Spleen (tissue), 11 donors: ENCODE results near the gene PAPOLA. TPM values are rescaled to one million over a fixed set of nuclear protein-coding genes. Genes with fewer than 3 reads are reported as not detected.

Experiments used
- DNase-seq: peaks from one replicate; pipeline ENCODE4 v3.0.0-alpha.2; 2020
- H3K27ac ChIP-seq, 8 donors: fragments of 200-600 bp; sonication (generic) in 7 of 8; 1 replicate in 4 of 8; 2 replicates in 4 of 8; pipeline versions ENCODE4 v1.5.0 to v1.8.0; 2016 to 2021; ENCODE audit warnings: inconsistent platforms in 4 of 8, mild to moderate bottlenecking in 4 of 8, moderate library complexity in 1 of 8
- H3K27me3 ChIP-seq, 7 donors: fragments of 200-600 bp; sonication (generic) in 6 of 7; replicated peaks in 1 of 7; 1 replicate in 4 of 7; 2 replicates in 3 of 7; pipeline versions ENCODE4 v1.5.0 to v1.8.0; 2016 to 2021; ENCODE audit warnings: inconsistent platforms in 3 of 7, mild to moderate bottlenecking in 1 of 7
- H3K36me3 ChIP-seq, 6 donors: fragments of 200-600 bp; sonication (generic) in 5 of 6; 1 replicate in 4 of 6; 2 replicates in 2 of 6; pipeline versions ENCODE4 v1.5.0 to v1.8.0; 2016 to 2021; ENCODE audit warnings: inconsistent platforms in 2 of 6
- H3K4me1 ChIP-seq, 6 donors: fragments of 200-600 bp; sonication (generic) in 5 of 6; 1 replicate in 3 of 6; 2 replicates in 3 of 6; pipeline versions ENCODE4 v1.5.0 to v1.8.0; 2016 to 2021; ENCODE audit warnings: inconsistent platforms in 3 of 6
- H3K4me3 ChIP-seq, 8 donors: fragments of 200-600 bp; sonication (generic) in 7 of 8; 1 replicate in 4 of 8; 2 replicates in 4 of 8; pipeline versions ENCODE4 v1.5.0 to v1.8.0; 2016 to 2021; ENCODE audit warnings: inconsistent platforms in 4 of 8, mild to moderate bottlenecking in 4 of 8, moderate library complexity in 2 of 8
- H3K9me3 ChIP-seq, 8 donors: fragments of 200-600 bp; sonication (generic) in 7 of 8; 1 replicate in 4 of 8; 2 replicates in 4 of 8; pipeline versions ENCODE4 v1.5.0 to v1.8.0; 2016 to 2021; ENCODE audit warnings: inconsistent platforms in 4 of 8
- POLR2A ChIP-seq, 3 donors: fragments of 450-650 bp; IDR thresholded peaks; one replicate each; pipeline ENCODE4 v1.5.1; 2017; ENCODE audit warnings: antibody characterized with exemption in 3 of 3, mild to moderate bottlenecking in 1 of 3
- POLR2AphosphoS5 ChIP-seq, 3 donors: sonication (generic); formaldehyde crosslinking; IDR thresholded peaks; one replicate each; pipeline ENCODE4 v1.5.1; 2017; ENCODE audit warnings: antibody characterized with exemption in 3 of 3
- WGBS, 5 donors: extraction: QIAGEN DNeasy Blood & Tissue Kit in 3 of 5; methylation state at CpG; one replicate each; pipeline versions ENCODE4 v1.1.5 to v1.1.7; 2013 to 2018; 5-methylcytosine and 5-hydroxymethylcytosine counted together
- intact Hi-C: fragments of 100-400 bp; cut with DNase I; formaldehyde crosslinking; loops from one replicate; pipeline ENCODE4 v1.15.0; 2023; ENCODE audit warnings: low total_unique reads
- polyA plus RNA-seq, 3 donors: library from polyadenylated mRNA; stranded (reverse); fragments of 200-250 nt; gene quantifications; one replicate each; pipeline ENCODE4 v1.2.1, GENCODE V29; 2013
- total RNA-seq, 7 donors: library from RNA; depleted of rRNA in 3 of 7; stranded (reverse); fragments of >200 nt in 3 of 7; fragmentation: NEBNext Ultra II Directional in 4 of 7; extraction: Animal tissue kit (Norgen Biotek cat#: 25700) in 4 of 7; gene quantifications; one replicate each; pipeline versions ENCODE4 v1.1.0 to v1.2.1, GENCODE V29; 2016 to 2021
- TF ChIP-seq, protein P1 (sequence below), 11 experiments: fragments of 200-600 bp in 7 of 11; fragments of 450-650 bp in 4 of 11; sonication (generic) in 4 of 11; IDR thresholded peaks in 8 of 11; conservative IDR thresholded peaks in 3 of 11; 1 replicate in 7 of 11; 2 replicates in 4 of 11; pipeline versions ENCODE4 v1.4.0 to v1.8.0; 2016 to 2021; ENCODE audit warnings: antibody characterized with exemption in 11 of 11, inconsistent platforms in 4 of 11, mild to moderate bottlenecking in 1 of 11
- donor health status: healthy with polysubstance abuse.
- donor health status: DM: no; HTN: no; CAD: no; lungs with moderate emphysema.
- donor health status: DM: no; HTN: no; CAD: no.
- donor health status: Bipolar disorder and iron deficiency.
- donor health status: healthy.
- donor health status: DM: no; HTN: no; CAD: no.
- donor health status: DM: yes; HTN: yes; CAD: no.

PAPOLA gene
- total and polyA plus RNA-seq, 10 donors = 56.4 to 311 (median 201) TPM

DNA sequence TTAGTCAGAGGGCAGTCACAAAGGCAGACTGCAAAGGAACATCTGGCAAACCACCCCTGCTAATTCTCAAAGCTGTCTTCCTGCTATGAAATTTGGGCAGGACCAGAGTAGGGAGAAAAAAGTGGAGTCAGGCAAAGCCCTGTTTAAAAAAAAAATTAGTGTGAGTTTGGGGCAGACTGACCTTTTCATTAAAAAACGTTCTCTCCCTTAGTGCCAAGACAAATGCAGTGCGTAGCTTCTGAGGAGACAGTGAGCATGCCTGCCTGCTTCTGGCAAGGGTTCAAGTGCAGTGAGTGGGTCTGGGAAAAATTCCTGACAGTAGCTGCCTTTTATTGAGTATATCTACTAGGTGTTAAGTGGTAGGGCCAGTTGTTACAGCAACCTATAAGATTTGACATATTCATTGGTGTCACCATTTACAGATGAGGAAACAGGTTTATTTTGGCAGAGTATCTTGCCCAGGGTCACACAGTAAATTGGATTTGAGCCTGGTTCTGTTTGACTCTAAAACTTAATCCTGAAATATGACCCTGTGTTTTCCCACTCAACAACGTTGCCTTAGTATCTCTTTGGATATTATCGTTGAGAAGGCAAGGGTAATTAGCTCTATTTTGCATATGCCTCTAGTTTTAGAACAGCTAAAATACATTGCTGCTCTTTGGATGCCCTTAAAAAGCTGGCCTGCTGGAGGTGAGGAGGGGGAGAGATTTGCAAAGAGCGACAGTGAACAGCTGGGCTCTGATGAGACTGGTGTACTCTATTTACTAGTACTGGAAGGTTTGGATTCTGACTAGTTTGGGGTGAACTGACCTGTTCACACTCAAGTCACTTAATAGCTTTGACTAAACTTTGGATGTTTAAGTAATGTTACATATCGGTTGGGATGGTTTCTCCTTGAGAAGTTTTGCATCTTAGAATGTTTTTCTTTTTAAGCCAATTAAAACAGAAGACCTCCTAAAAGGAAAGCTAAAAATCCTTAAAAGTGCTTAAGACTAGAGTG lies 72.8 kb downstream of the PAPOLA start:
- Histone ChIP-seq H3K27ac (no peak overlapping the region), H3K4me1 (peaks cover 0 to 21% (median 2%) of the 10 kb centered on the region in 6 donors), H3K9me3 (no peaks in the 10 kb centered on the region), H3K4me3 (no peak overlapping the region), H3K27me3 (no peaks in the 10 kb centered on the region), H3K36me3 (peaks cover 0 to 39% (median 2%) of the 10 kb centered on the region in 6 donors)
- intact Hi-C loops = no loop called here
- no peak for DNase-seq
- WGBS, 5 donors = 72 to 90% (median 81%) methylated on average over 6 of the region's 6 CpGs
- TF ChIP-seq, protein P1, sequence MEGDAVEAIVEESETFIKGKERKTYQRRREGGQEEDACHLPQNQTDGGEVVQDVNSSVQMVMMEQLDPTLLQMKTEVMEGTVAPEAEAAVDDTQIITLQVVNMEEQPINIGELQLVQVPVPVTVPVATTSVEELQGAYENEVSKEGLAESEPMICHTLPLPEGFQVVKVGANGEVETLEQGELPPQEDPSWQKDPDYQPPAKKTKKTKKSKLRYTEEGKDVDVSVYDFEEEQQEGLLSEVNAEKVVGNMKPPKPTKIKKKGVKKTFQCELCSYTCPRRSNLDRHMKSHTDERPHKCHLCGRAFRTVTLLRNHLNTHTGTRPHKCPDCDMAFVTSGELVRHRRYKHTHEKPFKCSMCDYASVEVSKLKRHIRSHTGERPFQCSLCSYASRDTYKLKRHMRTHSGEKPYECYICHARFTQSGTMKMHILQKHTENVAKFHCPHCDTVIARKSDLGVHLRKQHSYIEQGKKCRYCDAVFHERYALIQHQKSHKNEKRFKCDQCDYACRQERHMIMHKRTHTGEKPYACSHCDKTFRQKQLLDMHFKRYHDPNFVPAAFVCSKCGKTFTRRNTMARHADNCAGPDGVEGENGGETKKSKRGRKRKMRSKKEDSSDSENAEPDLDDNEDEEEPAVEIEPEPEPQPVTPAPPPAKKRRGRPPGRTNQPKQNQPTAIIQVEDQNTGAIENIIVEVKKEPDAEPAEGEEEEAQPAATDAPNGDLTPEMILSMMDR (IDR thresholded peaks at IDR 0.05 in 8 of 11, conservative IDR thresholded peaks at IDR 0.05 in 3 of 11) = no peak
- TF ChIP-seq POLR2AphosphoS5 (IDR thresholded peaks at IDR 0.05) (no peak), POLR2A (IDR thresholded peaks at IDR 0.05) (no peak)

DNA sequence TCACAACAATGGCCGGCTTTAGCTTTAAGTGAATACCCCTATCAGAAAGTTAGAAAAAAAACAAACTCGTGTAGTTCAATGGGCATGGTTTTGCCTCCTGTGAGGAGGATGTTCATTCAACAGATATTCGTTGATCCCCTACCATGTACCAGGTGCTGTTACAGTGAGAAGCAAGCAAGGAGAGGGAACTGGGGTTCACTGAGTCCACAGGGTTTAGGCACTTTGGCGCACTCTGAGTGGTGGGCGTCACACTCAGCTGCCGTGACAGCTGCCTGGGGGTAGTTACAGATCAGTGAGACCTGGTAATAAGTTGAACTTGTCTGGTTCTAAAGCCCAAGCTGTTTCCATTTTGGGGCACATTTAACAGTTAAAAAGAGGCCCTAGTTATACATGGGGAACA lies 74.2 kb downstream of the PAPOLA start:
- H3K9me3 ChIP-seq = no peaks in the 10 kb centered on the region
- WGBS, 5 donors = 63 to 75% (median 72%) methylated on average over 6 of the region's 6 CpGs
- peaks cover 0 to 21% (median 2%) of the 10 kb centered on the region in 6 donors for H3K4me1 ChIP-seq
- H3K27me3 ChIP-seq = no peaks in the 10 kb centered on the region
- DNase-seq = no peak
- TF ChIP-seq POLR2A (IDR thresholded peaks at IDR 0.05) (no peak), POLR2AphosphoS5 (IDR thresholded peaks at IDR 0.05) (peak in 1 of 3 donors; percentile 18)
- TF ChIP-seq, protein P1 (IDR thresholded peaks at IDR 0.05 in 8 of 11, conservative IDR thresholded peaks at IDR 0.05 in 3 of 11) = no peak
- H3K36me3 ChIP-seq = peaks cover 0 to 29% (median 2%) of the 10 kb centered on the region in 6 donors
- intact Hi-C loops = no loop called here
- H3K27ac ChIP-seq = no peak overlapping the region
- H3K4me3 ChIP-seq = no peak overlapping the region

DNA sequence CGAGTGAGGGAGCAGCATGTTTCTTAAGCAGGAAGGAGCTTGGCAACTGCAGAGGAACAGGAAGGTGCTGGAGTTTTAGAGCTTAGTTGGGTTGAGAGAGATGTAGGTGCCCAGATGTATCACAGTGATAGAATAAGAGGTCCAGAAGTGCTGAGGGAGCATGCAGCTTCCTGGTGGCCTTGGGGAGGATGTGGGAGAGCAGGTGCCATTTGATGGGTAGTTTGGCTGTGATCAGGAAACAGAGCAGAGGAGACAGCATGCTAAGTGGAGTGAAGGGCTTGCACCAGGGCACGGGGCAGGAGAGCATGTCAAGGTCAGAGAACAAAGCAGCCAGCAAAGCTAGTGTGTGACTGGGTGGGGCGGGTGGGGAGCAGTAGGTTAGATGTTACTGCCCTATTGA lies 74.8 kb downstream of the PAPOLA start:
- H3K4me1 ChIP-seq = peaks cover 0 to 23% (median 2%) of the 10 kb centered on the region in 6 donors
- no peaks in the 10 kb centered on the region for H3K9me3 ChIP-seq
- peaks cover 0 to 24% (median 2%) of the 10 kb centered on the region in 6 donors for H3K36me3 ChIP-seq
- no peak for DNase-seq
- no peak overlapping the region for H3K27ac ChIP-seq
- no peaks in the 10 kb centered on the region for H3K27me3 ChIP-seq
- no peak overlapping the region for H3K4me3 ChIP-seq
- intact Hi-C loops = no loop called here
- TF ChIP-seq POLR2AphosphoS5 (IDR thresholded peaks at IDR 0.05) = peak in 1 of 3 donors; percentile 37
- TF ChIP-seq POLR2A (IDR thresholded peaks at IDR 0.05) = no peak
- TF ChIP-seq, protein P1 (IDR thresholded peaks at IDR 0.05 in 8 of 11, conservative IDR thresholded peaks at IDR 0.05 in 3 of 11) = no peak
- 12 to 43% (median 34%) methylated on average over 3 of the region's 3 CpGs for WGBS, 5 donors

- WGBS, 5 donors = 85 to 91% (median 86%) methylated on average over 5 to 6 of the region's 6 CpGs
- Histone ChIP-seq H3K4me1 (peaks cover 0 to 25% (median 4%) of the 10 kb centered on the region in 6 donors), H3K27ac (no peak overlapping the region), H3K27me3 (peaks cover 0 to 4% (median 0%) of the 10 kb centered on the region in 7 donors), H3K36me3 (peaks cover 0 to 9% (median 0%) of the 10 kb centered on the region in 6 donors), H3K9me3 (no peaks in the 10 kb centered on the region), H3K4me3 (no peak overlapping the region)
- TF ChIP-seq, protein P1 (IDR thresholded peaks at IDR 0.05 in 8 of 11, conservative IDR thresholded peaks at IDR 0.05 in 3 of 11) = no peak
- no peak for TF ChIP-seq POLR2A (IDR thresholded peaks at IDR 0.05)
- TF ChIP-seq POLR2AphosphoS5 (IDR thresholded peaks at IDR 0.05) = peak in 2 of 3 donors; percentile 27 to 37
- no peak for DNase-seq
- intact Hi-C loops = no loop called here
These were observed 76.4 kb downstream of the PAPOLA start for GRCh38 chr14:96578619-96579018.
